ENCODE measurements around the gene PGBD2.

The PGBD2 gene

GRCh38 chr1:248914796-248915381, 8.9 kb downstream of the PGBD2 start:
- TF ChIP-seq TEAD4 (IDR thresholded peaks at IDR 0.05) (no peak), YY1 (IDR thresholded peaks at IDR 0.05; ENCODE audit: low read depth) (no peak), NFIC (IDR thresholded peaks at IDR 0.05) (no peak), MAX (IDR thresholded peaks at IDR 0.05) (no peak), TAF1 (IDR thresholded peaks at IDR 0.05; ENCODE audit: low read depth) (no peak), CREB1 (IDR thresholded peaks at IDR 0.05; ENCODE audit: low read depth) (no peak), TCF12 (IDR thresholded peaks at IDR 0.05; ENCODE audit: low read depth) (no peak), ZBTB7A (IDR thresholded peaks at IDR 0.05; ENCODE audit: low read depth) (no peak), EGR1 (IDR thresholded peaks at IDR 0.05) (no peak), REST (IDR thresholded peaks at IDR 0.05; ENCODE audit: low read depth) (no peak), CEBPB (IDR thresholded peaks at IDR 0.05) (no peak), FOXM1 (IDR thresholded peaks at IDR 0.05; ENCODE audit: borderline replicate concordance, low read depth) (no peak), RAD21 (IDR thresholded peaks at IDR 0.05; ENCODE audit: low read depth) (no peak), USF1 (IDR thresholded peaks at IDR 0.05) (no peak), EP300 (IDR thresholded peaks at IDR 0.05; ENCODE audit: borderline replicate concordance) (no peak)

- TF ChIP-seq TAF1 (IDR thresholded peaks at IDR 0.05; ENCODE audit: low read depth), result no peak
- no peak for TF ChIP-seq CREB1 (IDR thresholded peaks at IDR 0.05; ENCODE audit: low read depth)
- TF ChIP-seq NFIC (IDR thresholded peaks at IDR 0.05), result no peak
- no peak for TF ChIP-seq FOXM1 (IDR thresholded peaks at IDR 0.05; ENCODE audit: borderline replicate concordance, low read depth)
- TF ChIP-seq ZBTB7A (IDR thresholded peaks at IDR 0.05; ENCODE audit: low read depth), result no peak
- TF ChIP-seq EGR1 (IDR thresholded peaks at IDR 0.05), result no peak
- no peak for TF ChIP-seq REST (IDR thresholded peaks at IDR 0.05; ENCODE audit: low read depth)
- TF ChIP-seq TCF12 (IDR thresholded peaks at IDR 0.05; ENCODE audit: low read depth), result no peak
Measured at GRCh38 chr1:248918131-248918530, 12.1 kb downstream of the PGBD2 start.

GRCh38 chr1:248923352-248924338, 17.6 kb downstream of the PGBD2 start:
- TF ChIP-seq FOXM1 (IDR thresholded peaks at IDR 0.05; ENCODE audit: borderline replicate concordance, low read depth) (no peak), RAD21 (IDR thresholded peaks at IDR 0.05; ENCODE audit: low read depth) (no peak), EGR1 (IDR thresholded peaks at IDR 0.05) (no peak), NFIC (IDR thresholded peaks at IDR 0.05) (no peak), CREB1 (IDR thresholded peaks at IDR 0.05; ENCODE audit: low read depth) (no peak), MAX (IDR thresholded peaks at IDR 0.05) (no peak), ZBTB7A (IDR thresholded peaks at IDR 0.05; ENCODE audit: low read depth) (no peak), CEBPB (IDR thresholded peaks at IDR 0.05) (no peak), TEAD4 (IDR thresholded peaks at IDR 0.05) (no peak), REST (IDR thresholded peaks at IDR 0.05; ENCODE audit: low read depth) (no peak), TAF1 (IDR thresholded peaks at IDR 0.05; ENCODE audit: low read depth) (no peak), YY1 (IDR thresholded peaks at IDR 0.05; ENCODE audit: low read depth) (no peak), EP300 (IDR thresholded peaks at IDR 0.05; ENCODE audit: borderline replicate concordance) (no peak), USF1 (IDR thresholded peaks at IDR 0.05) (no peak), TCF12 (IDR thresholded peaks at IDR 0.05; ENCODE audit: low read depth) (no peak)

Data from Ishikawa (cell line).